ENCODE results near the gene RAMAC. TPM values are rescaled to one million over a fixed set of nuclear protein-coding genes. Genes with fewer than 3 reads are reported as not detected.
"Not testable (repeated sequence)": the region's sequence is repeated elsewhere in the genome, so short reads cannot be mapped to it uniquely, and the experiment has no call there.

The RAMAC gene
- 19.4 and 26.2 TPM in 2 replicates for total RNA-seq

- DNase-seq = peak; percentile 94
Observed at GRCh38 chr15:82985688-82986441, at the start of gene RAMAC. Gene RAMAC (plus strand): TSS chr15:82986210. CDS start chr15:82989019, 2,809 bp downstream.

GRCh38 chr15:82936966-82937711 is 48.9 kb upstream of the RAMAC start:
- no peak for DNase-seq

GRCh38 chr15:82937712-82938058 is 48.3 kb upstream of the RAMAC start:
- no peak for DNase-seq

GRCh38 chr15:82939678-82940077 is 46.3 kb upstream of the RAMAC start:
- not testable (repeated sequence) for DNase-seq

GRCh38 chr15:82942691-82943090 is 43.3 kb upstream of the RAMAC start:
- DNase-seq = no peak

- DNase-seq = no peak
Observed at GRCh38 chr15:82943176-82943575, 42.8 kb upstream of the RAMAC start.

GRCh38 chr15:82944056-82944455 is 42.0 kb upstream of the RAMAC start:
- no peak for DNase-seq

GRCh38 chr15:82944821-82945220 is 41.2 kb upstream of the RAMAC start:
- no peak for DNase-seq

- DNase-seq = no peak
Observed at GRCh38 chr15:82945326-82945725, 40.7 kb upstream of the RAMAC start.

- no peak for DNase-seq
Observed at GRCh38 chr15:82946155-82946701, 39.8 kb upstream of the RAMAC start.

GRCh38 chr15:82950295-82950694 is 35.7 kb upstream of the RAMAC start:
- no peak for DNase-seq

GRCh38 chr15:82950746-82951370 is 35.2 kb upstream of the RAMAC start:
- DNase-seq = no peak

- DNase-seq = no peak
Observed at GRCh38 chr15:82951472-82952157, 34.4 kb upstream of the RAMAC start.

- peak; percentile 15 for DNase-seq
Observed at GRCh38 chr15:82952158-82953081, 33.6 kb upstream of the RAMAC start, which contains the start of gene HOMER2. Gene HOMER2 (minus strand): TSS chr15:82952720. CDS start chr15:82952535, 185 bp downstream.

GRCh38 chr15:82958638-82959037 is 27.4 kb upstream of the RAMAC start:
- DNase-seq = no peak

- DNase-seq = no peak
Observed at GRCh38 chr15:82959423-82959822, 26.6 kb upstream of the RAMAC start.

- DNase-seq = no peak
Observed at GRCh38 chr15:82960766-82961165, 25.2 kb upstream of the RAMAC start.

GRCh38 chr15:82963471-82964341 is 22.3 kb upstream of the RAMAC start:
- no peak for DNase-seq

GRCh38 chr15:82964890-82965289 is 21.1 kb upstream of the RAMAC start:
- no peak for DNase-seq

GRCh38 chr15:82966671-82967071 is 19.3 kb upstream of the RAMAC start:
- no peak for DNase-seq

All from dermis blood vessel endothelial cell (primary cell).